K562 (cell line): ENCODE measurements around the gene AGXT. TPM values are rescaled to one million over a fixed set of nuclear protein-coding genes. Genes with fewer than 3 reads are reported as not detected.

Experiments
- ATAC-seq: fragments of 200-7000 bp; cut with Tn5 transposase; 3 replicates; pipeline ENCODE4 v1.9.1; 2020; ENCODE audit warnings: moderate library complexity
- BruUV-seq: library from RNA; stranded (reverse); fragments of 400-500 nt; replicated peaks from 2 replicates; lab custom pipeline; 2021; lab: Mats Ljungman, UMichigan
- CTCF ChIA-PET: fragments of 300-600 bp; formaldehyde crosslinking; extraction: SDS; loops from one replicate; lab custom pipeline; 2021; ENCODE audit warnings: low intra/inter-chr PET ratio; lab: Yijun Ruan, JAX
- POLR2A ChIA-PET: fragments of 300-600, 350-650 bp; sonication (Branson Sonifier 250); formaldehyde crosslinking; extraction: SDS; loops from one replicate; lab custom pipeline; 2021; ENCODE audit warnings: antibody characterized with exemption, inconsistent platforms; lab: Yijun Ruan, JAX
- DNase-seq, 4 experiments: peaks; one replicate each; pipeline versions ENCODE4 v3.0.0 to v3.0.0-alpha.2; 2011 to 2018; ENCODE audit warnings: low spot score in 3 of 4, mixed read lengths in 3 of 4; ENCODE audit errors: extremely low read depth in 1 of 4
- FAIRE-seq: peaks from 2 replicates; lab custom pipeline; 2011; peaks lifted over from hg19 to GRCh38; lab: Jason Lieb, UNC
- H2AFZ ChIP-seq: 2 replicates; pipeline ENCODE4 v1.6.0; 2011; ENCODE audit warnings: low read depth, low read length, control low read depth, inconsistent platforms
- H3K27ac ChIP-seq: fragments of 200-600 bp; 3 replicates; pipeline ENCODE4 v1.8.0; 2011; ENCODE audit warnings: low read depth, mild to moderate bottlenecking, control low read depth, inconsistent platforms, low read length, moderate library complexity, mixed read lengths; ENCODE audit errors: extremely low read depth
- H3K27me3 ChIP-seq, 2 experiments: fragments of 300-600 bp in 1 of 2; 2 replicates in 1 of 2; 3 replicates in 1 of 2; pipeline versions ENCODE4 v1.6.0 to v1.8.0; 2011; ENCODE audit warnings: inconsistent platforms in 2 of 2, low read length in 2 of 2, mild to moderate bottlenecking in 1 of 2, mixed read lengths in 1 of 2, moderate library complexity in 1 of 2; ENCODE audit not compliant: control insufficient read depth in 2 of 2, insufficient read depth in 2 of 2
- H3K36me3 ChIP-seq: fragments of 300-600 bp; 3 replicates; pipeline ENCODE4 v1.8.0; 2011; ENCODE audit warnings: mild to moderate bottlenecking, low read length, inconsistent platforms; ENCODE audit not compliant: control insufficient read depth, insufficient read depth
- H3K4me1 ChIP-seq, 2 experiments: fragments of 200-600 bp in 1 of 2; replicated peaks in 1 of 2; 2 replicates in 1 of 2; 3 replicates in 1 of 2; pipeline versions ENCODE4 v1.5.1 to v1.8.0; 2011; ENCODE audit warnings: inconsistent platforms in 2 of 2, low read length in 2 of 2, mild to moderate bottlenecking in 1 of 2, mixed read lengths in 1 of 2, moderate library complexity in 1 of 2; ENCODE audit not compliant: control insufficient read depth in 2 of 2, insufficient read depth in 2 of 2
- H3K4me2 ChIP-seq: 2 replicates; pipeline ENCODE4 v1.6.1; 2011; ENCODE audit warnings: low read length, control low read depth, inconsistent platforms, mixed read lengths; ENCODE audit not compliant: insufficient read depth
- H3K4me3 ChIP-seq: fragments of 200-600 bp; sonication (generic), shearing (Covaris generic); 2 replicates; pipeline ENCODE4 v1.5.1; 2016; ENCODE audit warnings: control low read depth, inconsistent platforms
- H3K79me2 ChIP-seq: fragments of 200-600 bp; 3 replicates; pipeline ENCODE4 v1.8.0; 2011; ENCODE audit warnings: low read length, inconsistent platforms; ENCODE audit not compliant: control insufficient read depth, insufficient read depth
- H3K9ac ChIP-seq, 2 experiments: 2 replicates each; pipeline versions ENCODE4 v1.6.0 to v1.6.1; 2011; ENCODE audit warnings: low read depth in 2 of 2, low read length in 2 of 2, control low read depth in 1 of 2, inconsistent platforms in 1 of 2, mild to moderate bottlenecking in 1 of 2, mixed read lengths in 1 of 2; ENCODE audit not compliant: insufficient read depth in 1 of 2
- H3K9me1 ChIP-seq: one replicate; pipeline ENCODE4 v1.6.0; 2011; ENCODE audit warnings: inconsistent platforms, mild to moderate bottlenecking, low read length, moderate library complexity; ENCODE audit not compliant: control insufficient read depth, insufficient read depth
- H3K9me3 ChIP-seq: replicated peaks from 2 replicates; pipeline ENCODE4 v1.5.1; 2011; ENCODE audit warnings: low read depth, low read length, inconsistent platforms; ENCODE audit not compliant: control insufficient read depth, insufficient read depth
- H4K20me1 ChIP-seq: replicated peaks from 2 replicates; pipeline ENCODE4 v1.6.1; 2011; ENCODE audit warnings: low read length, inconsistent platforms, mixed read lengths; ENCODE audit not compliant: control insufficient read depth, insufficient read depth
- GTF2B ChIP-seq: IDR thresholded peaks from 2 replicates; pipeline ENCODE4 v1.6.1; 2011; ENCODE audit not compliant: insufficient read length; ENCODE audit errors: extremely low read depth
- NFIC ChIP-seq: fragments of 450-650 bp; IDR thresholded peaks from 2 replicates; pipeline ENCODE4 v1.6.1; 2017; ENCODE audit warnings: mild to moderate bottlenecking, inconsistent platforms
- NR0B1 ChIP-seq: fragments of 450-650 bp; IDR thresholded peaks from one replicate; pipeline ENCODE4 v1.6.1; 2018; ENCODE audit warnings: mild to moderate bottlenecking, moderate library complexity; ENCODE audit not compliant: partially characterized antibody
- NR4A1 ChIP-seq, 2 experiments: fragments of 250-450 bp in 1 of 2; fragments of 450-650 bp in 1 of 2; sonication (Bioruptor Pico) in 1 of 2; IDR thresholded peaks; 2 replicates each; pipeline versions ENCODE4 v1.4.0 to v1.6.1; 2016 to 2020; ENCODE audit warnings: mild to moderate bottlenecking in 2 of 2, missing compliant biosample characterization in 1 of 2, missing genetic modification characterization in 1 of 2, moderate library complexity in 1 of 2
- PHF8 ChIP-seq: fragments of 200-600 bp; sonication (generic); IDR thresholded peaks from 2 replicates; pipeline ENCODE4 v1.6.1; 2012; ENCODE audit warnings: mixed run types, mild to moderate bottlenecking, inconsistent platforms, low read length, moderate library complexity, borderline replicate concordance
- TAL1 ChIP-seq: fragments of 450-650 bp; IDR thresholded peaks from 2 replicates; pipeline ENCODE4 v1.6.1; 2016; ENCODE audit warnings: mild to moderate bottlenecking
- WGBS: fragments of 100-300 bp; shearing (Covaris generic); methylation state at CpG from one replicate; pipeline ENCODE4 v1.1.6; 2016; ENCODE audit warnings: low coverage, mixed read lengths; ENCODE audit not compliant: insufficient coverage; ENCODE audit errors: missing lambda C conversion rate; 5-methylcytosine and 5-hydroxymethylcytosine counted together
- in situ Hi-C: fragments of 300-500 bp; cut with MboI; formaldehyde crosslinking; loops from 4 replicates; pipeline ENCODE4 v1.15.0; 2018; ENCODE audit warnings: inconsistent platforms, mixed read lengths
- intact Hi-C: fragments of 100-400 bp; cut with micrococcal nuclease; formaldehyde crosslinking; loops from 2 replicates; pipeline ENCODE4 v1.14.2; 2022
- polyA plus RNA-seq, 8 experiments: library from polyadenylated mRNA; depleted of rRNA in 4 of 8; stranded (reverse) in 5 of 8; unstranded in 3 of 8; fragments of >200 nt; fragmentation: Nextera tagmentation in 2 of 8; fragmentation: Illumina TruSeq in 1 of 8; extraction: Ambion mirVana in 2 of 8; extraction: Trizol in 1 of 8; gene quantifications; 2 replicates each; pipeline versions ENCODE4 v1.2.1 to v1.2.3, GENCODE V29; 2011 to 2014; ENCODE audit warnings: inconsistent platforms in 1 of 8, missing spikeins in 1 of 8
- total RNA-seq, 7 experiments: library from RNA; depleted of rRNA in 6 of 7; stranded (reverse); fragments of >200 nt in 6 of 7; fragmentation: Illumina TruSeq in 2 of 7; extraction: Trizol in 2 of 7; gene quantifications; 2 replicates each; pipeline versions ENCODE4 v1.2.1 to v1.2.3, GENCODE V29; 2011 to 2021; ENCODE audit warnings: low replicate concordance in 1 of 7

Gene AGXT
- total and polyA plus RNA-seq, 9 of the 15 experiments (the other 6 are each of a cell fraction or from before 2014, with no cell fraction given), result 0.18 TPM; not detected in 8

DNA sequence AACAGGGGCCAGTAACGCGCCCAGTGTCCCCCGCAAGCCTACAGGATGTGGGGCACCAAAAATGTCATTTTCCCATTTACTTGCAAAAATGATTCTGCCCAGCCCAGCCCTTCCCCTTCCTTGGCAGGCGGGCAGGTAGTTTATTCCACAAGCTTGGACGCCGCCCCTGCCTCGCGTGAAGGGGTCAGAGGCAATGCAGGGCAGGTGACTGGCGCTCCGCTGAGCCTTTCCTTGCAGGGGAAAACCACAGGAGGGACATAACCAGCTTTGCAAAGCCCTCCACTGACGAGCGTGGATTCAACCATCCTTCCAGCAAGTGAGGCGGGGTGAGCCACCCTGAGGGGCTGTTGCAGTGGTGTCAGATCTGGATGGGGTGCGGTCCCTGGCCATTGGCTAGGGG is 22.1 kb downstream of the AGXT start (continued):
- TF ChIP-seq NR0B1 (no peak), PHF8 (no peak), NR4A1 (CRISPR knock-in tag; IDR thresholded peaks at IDR 0.05) (no peak), NR4A1 (tag; IDR thresholded peaks at IDR 0.05) (no peak), TAL1 (no peak)

DNA sequence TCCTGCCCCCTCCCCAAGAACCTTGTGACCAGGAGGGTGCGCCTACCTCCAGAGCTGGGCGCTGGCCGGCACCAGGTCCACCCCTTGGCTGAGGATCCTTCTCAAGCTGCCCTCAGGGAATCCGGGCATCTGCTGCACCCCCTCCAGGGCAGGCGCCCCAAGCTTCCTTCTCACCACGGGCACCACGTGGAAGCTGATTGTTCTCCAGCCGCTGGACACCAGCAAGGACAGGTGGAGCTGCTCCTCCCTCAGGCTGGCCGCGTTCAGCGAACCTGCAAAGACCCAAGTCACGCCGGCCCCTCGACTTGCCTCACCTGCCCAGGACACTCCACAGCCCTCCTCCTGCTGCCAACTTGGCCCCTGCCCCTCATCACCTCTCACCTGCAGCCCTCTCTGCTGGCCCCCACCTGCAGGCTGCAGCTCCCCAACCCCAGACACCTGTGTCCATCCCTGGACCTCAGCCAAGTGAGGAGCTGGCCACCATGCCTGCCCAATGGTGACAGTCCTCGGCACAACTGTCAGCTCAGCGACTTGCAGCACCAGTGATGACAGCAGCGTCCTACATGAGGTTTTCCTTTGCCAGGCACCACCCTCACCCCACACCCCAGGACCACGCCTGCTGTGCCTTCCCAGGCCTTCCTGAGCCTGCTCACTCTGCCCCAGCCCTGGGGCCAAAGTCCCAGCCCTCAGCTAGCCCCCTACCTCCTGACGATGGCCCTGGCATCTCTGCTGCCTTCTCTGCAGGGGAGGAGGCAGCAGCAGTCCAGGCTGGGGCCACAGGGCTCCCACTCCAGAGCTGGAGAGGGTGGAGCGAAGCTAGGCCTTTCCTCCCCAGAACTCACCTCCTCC is 23.1 kb downstream of the AGXT start:
- TF ChIP-seq NFIC, result peak; percentile 42; the same call in 1 of the 2 replicates
- no peak for TF ChIP-seq GTF2B
- ChIA-PET CTCF (no interaction called here), POLR2A (interaction anchor here (0.6 to 0.7 kb wide), 2 partner anchors 22 to 57 kb away, joined by 3 read pairs; no protein-coding TSS in a partner anchor)
- H3K36me3 ChIP-seq, result no peaks in the 10 kb centered on the region
- whole genome bisulfite sequencing, result 5% methylated on average over 8 of the region's 20 CpGs
- H3K27me3 ChIP-seq, result peaks cover 0 to 11% of the 10 kb centered on the region in 2 experiments; a peak in 3 of 5 replicates
- H4K20me1 ChIP-seq, result no peaks in the 10 kb centered on the region
- DNase-seq (no peak), ATAC-seq (no peak), FAIRE-seq (no peak)
- H3K27ac ChIP-seq, result no peak overlapping the region
- H3K4me2 ChIP-seq, result no peak overlapping the region
- in situ Hi-C loops (no loop called here), intact Hi-C loops (no loop called here)
- H3K9me1 ChIP-seq, result no peaks in the 10 kb centered on the region
- no TSS peak for BruUV-seq
- no peak overlapping the region for H3K4me3 ChIP-seq
- no peaks in the 10 kb centered on the region for H3K9me3 ChIP-seq
- no peaks in the 10 kb centered on the region for H3K79me2 ChIP-seq
- no peak overlapping the region for H3K9ac ChIP-seq
- H3K4me1 ChIP-seq, result peaks cover 0 to 11% of the 10 kb centered on the region in 2 experiments; a peak in 2 of 5 replicates
- H2AFZ ChIP-seq, result no peak overlapping the region
